ENCODE data around the gene ZNF816.
"Not testable (repeated sequence)": the region's sequence is repeated elsewhere in the genome, so short reads cannot be mapped to it uniquely, and the experiment has no call there.

The ZNF816 gene

GRCh38 chr19:52943884-52944643 lies 18.6 kb downstream of the ZNF816 start:
- Histone ChIP-seq H3K36me3 (peaks cover 15% of the 10 kb centered on the region), H3K27me3 (ENCODE audit: insufficient read depth, low read depth, severe bottlenecking) (no peaks in the 10 kb centered on the region), H3K4me3 (ENCODE audit: low read depth, low read length) (peak overlapping the region; percentile 37), H3K9me3 (ENCODE audit: severe bottlenecking) (peaks cover 27% of the 10 kb centered on the region), H3K27ac (peak overlapping the region; percentile 91)
- no peak for TF ChIP-seq CTCF (IDR thresholded peaks at IDR 0.05; ENCODE audit: low read depth, low read length)
- peak; percentile 90 for DNase-seq

- no peak for DNase-seq
- Histone ChIP-seq H3K9me3 (ENCODE audit: severe bottlenecking) (peaks cover 20% of the 10 kb centered on the region), H3K27ac (peak overlapping the region; percentile 91), H3K27me3 (ENCODE audit: insufficient read depth, low read depth, severe bottlenecking) (no peaks in the 10 kb centered on the region), H3K4me3 (ENCODE audit: low read depth, low read length) (peak overlapping the region; percentile 45), H3K36me3 (peaks cover 7% of the 10 kb centered on the region)
- TF ChIP-seq CTCF (IDR thresholded peaks at IDR 0.05; ENCODE audit: low read depth, low read length), result no peak
Observed at GRCh38 chr19:52943134-52943883, 19.4 kb downstream of the ZNF816 start.

GRCh38 chr19:52942386-52943133 lies 20.1 kb downstream of the ZNF816 start:
- Histone ChIP-seq H3K4me3 (ENCODE audit: low read depth, low read length) (peak overlapping the region; percentile 99), H3K27ac (peak overlapping the region; percentile 91)
- peak; percentile 95 for DNase-seq

GRCh38 chr19:52941941-52942385 lies 20.7 kb downstream of the ZNF816 start:
- H3K27me3 ChIP-seq (ENCODE audit: insufficient read depth, low read depth, severe bottlenecking), result no peaks in the 10 kb centered on the region
- H3K9me3 ChIP-seq (ENCODE audit: severe bottlenecking), result peaks cover 8% of the 10 kb centered on the region
- peak overlapping the region; percentile 99 for H3K4me3 ChIP-seq (ENCODE audit: low read depth, low read length)
- peak overlapping the region; percentile 91 for H3K27ac ChIP-seq
- no peak for TF ChIP-seq CTCF (IDR thresholded peaks at IDR 0.05; ENCODE audit: low read depth, low read length)
- peak; percentile 55 for DNase-seq
- peaks cover 7% of the 10 kb centered on the region for H3K36me3 ChIP-seq

More at GRCh38 chr19:52942386-52943133, 20.1 kb downstream of the ZNF816 start:
- peaks cover 5% of the 10 kb centered on the region for H3K36me3 ChIP-seq
- H3K27me3 ChIP-seq (ENCODE audit: insufficient read depth, low read depth, severe bottlenecking), result no peaks in the 10 kb centered on the region
- peaks cover 14% of the 10 kb centered on the region for H3K9me3 ChIP-seq (ENCODE audit: severe bottlenecking)
- TF ChIP-seq CTCF (IDR thresholded peaks at IDR 0.05; ENCODE audit: low read depth, low read length), result no peak

- Histone ChIP-seq H3K36me3 (peaks cover 10% of the 10 kb centered on the region), H3K4me3 (ENCODE audit: low read depth, low read length) (peak overlapping the region; percentile 99), H3K27ac (peak overlapping the region; percentile 91)
- peak; percentile 59 for DNase-seq
- H3K27me3 ChIP-seq (ENCODE audit: insufficient read depth, low read depth, severe bottlenecking); H3K9me3 ChIP-seq (ENCODE audit: severe bottlenecking): not testable (repeated sequence)
Observed at GRCh38 chr19:52941523-52941922, 21.2 kb downstream of the ZNF816 start.

- H3K36me3 ChIP-seq, result peaks cover 10% of the 10 kb centered on the region
- DNase-seq; H3K9me3 ChIP-seq (ENCODE audit: severe bottlenecking); H3K27me3 ChIP-seq (ENCODE audit: insufficient read depth, low read depth, severe bottlenecking); H3K4me3 ChIP-seq (ENCODE audit: low read depth, low read length): not testable (repeated sequence)
- peak overlapping the region; percentile 91; the same call in 1 of the 2 replicates for H3K27ac ChIP-seq
Observed at GRCh38 chr19:52940905-52941304, 21.8 kb downstream of the ZNF816 start.
